SK-N-SH treated with all-trans-retinoic acid at 6 μM for 48 hours (cell line): Measurements from ENCODE around the gene AKT3.

ENCODE experiments used
- CSDC2 ChIP-seq: fragments of 250-450 bp; sonication (Bioruptor Pico); IDR thresholded peaks from 2 replicates; pipeline ENCODE4 v1.5.0; 2020; ENCODE audit warnings: mild to moderate bottlenecking, moderate library complexity
- ISL1 ChIP-seq: fragments of 250-450 bp; sonication (Bioruptor Pico); IDR thresholded peaks from 2 replicates; pipeline ENCODE4 v2.1.2; 2022; ENCODE audit warnings: mild to moderate bottlenecking, moderate library complexity
- OSR1 ChIP-seq: fragments of 250-450 bp; sonication (Bioruptor Pico); IDR thresholded peaks from 2 replicates; pipeline ENCODE4 v1.8.0; 2022; ENCODE audit warnings: moderate library complexity, mild to moderate bottlenecking, inconsistent platforms
- PATZ1 ChIP-seq: fragments of 250-450 bp; sonication (Bioruptor Pico); IDR thresholded peaks from 2 replicates; pipeline ENCODE4 v1.8.0; 2020; ENCODE audit warnings: mild to moderate bottlenecking, moderate library complexity, borderline replicate concordance
- POU6F1 ChIP-seq: fragments of 250-450 bp; sonication (Bioruptor Pico); IDR thresholded peaks from 2 replicates; pipeline ENCODE4 v1.8.0; 2021; ENCODE audit warnings: low read depth, mild to moderate bottlenecking, moderate library complexity, borderline replicate concordance
- RARB ChIP-seq: fragments of 250-450 bp; sonication (Bioruptor Pico); IDR thresholded peaks from 2 replicates; pipeline ENCODE4 v1.8.0; 2021; ENCODE audit warnings: mild to moderate bottlenecking, moderate library complexity
- TOX ChIP-seq: fragments of 250-450 bp; sonication (Bioruptor Pico); IDR thresholded peaks from 2 replicates; pipeline ENCODE4 v1.8.0; 2021; ENCODE audit warnings: mild to moderate bottlenecking, moderate library complexity, borderline replicate concordance
- TSHZ2 ChIP-seq: fragments of 250-450 bp; sonication (Bioruptor Pico); IDR thresholded peaks from 2 replicates; pipeline ENCODE4 v1.5.0; 2020; ENCODE audit warnings: mild to moderate bottlenecking, moderate library complexity
- ZFP30 ChIP-seq: fragments of 450-650 bp; formaldehyde crosslinking; IDR thresholded peaks from 2 replicates; pipeline ENCODE4 v1.5.0; 2022; ENCODE audit warnings: mild to moderate bottlenecking, moderate library complexity
- ZNF565 ChIP-seq: fragments of 450-650 bp; formaldehyde crosslinking; conservative IDR thresholded peaks from 2 replicates; pipeline ENCODE4 v1.5.0; 2020; ENCODE audit warnings: low read depth, mild to moderate bottlenecking, moderate library complexity
- ZNF8 ChIP-seq: fragments of 450-650 bp; formaldehyde crosslinking; IDR thresholded peaks from 2 replicates; pipeline ENCODE4 v1.5.0; 2020; ENCODE audit warnings: mild to moderate bottlenecking, moderate library complexity
- TF ChIP-seq, protein P1 (sequence below): fragments of 250-450 bp; sonication (Bioruptor Pico); IDR thresholded peaks from 2 replicates; pipeline ENCODE4 v1.5.1; 2021; ENCODE audit warnings: mild to moderate bottlenecking, moderate library complexity

DNA sequence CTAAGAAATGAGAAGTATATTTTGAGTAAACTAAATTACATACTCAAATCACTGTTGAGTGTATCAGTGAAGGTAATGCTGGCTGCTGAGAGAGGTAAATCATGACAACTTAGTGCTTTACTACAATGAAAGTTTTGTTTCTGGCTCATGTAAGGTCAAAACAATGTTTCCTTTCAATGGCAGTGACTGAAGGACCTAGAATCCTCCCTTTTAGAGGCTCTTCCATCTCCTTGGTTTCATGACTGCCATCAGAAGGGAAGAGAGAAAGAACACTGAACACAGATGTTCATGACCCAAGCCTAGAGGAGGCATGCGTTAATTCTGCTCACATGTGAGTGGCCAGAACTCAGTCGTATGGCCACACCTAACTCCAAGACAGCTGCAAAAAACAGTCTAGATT is 130.6 kb downstream of the AKT3 start:
- no peak for TF ChIP-seq POU6F1
- TF ChIP-seq, protein P1, sequence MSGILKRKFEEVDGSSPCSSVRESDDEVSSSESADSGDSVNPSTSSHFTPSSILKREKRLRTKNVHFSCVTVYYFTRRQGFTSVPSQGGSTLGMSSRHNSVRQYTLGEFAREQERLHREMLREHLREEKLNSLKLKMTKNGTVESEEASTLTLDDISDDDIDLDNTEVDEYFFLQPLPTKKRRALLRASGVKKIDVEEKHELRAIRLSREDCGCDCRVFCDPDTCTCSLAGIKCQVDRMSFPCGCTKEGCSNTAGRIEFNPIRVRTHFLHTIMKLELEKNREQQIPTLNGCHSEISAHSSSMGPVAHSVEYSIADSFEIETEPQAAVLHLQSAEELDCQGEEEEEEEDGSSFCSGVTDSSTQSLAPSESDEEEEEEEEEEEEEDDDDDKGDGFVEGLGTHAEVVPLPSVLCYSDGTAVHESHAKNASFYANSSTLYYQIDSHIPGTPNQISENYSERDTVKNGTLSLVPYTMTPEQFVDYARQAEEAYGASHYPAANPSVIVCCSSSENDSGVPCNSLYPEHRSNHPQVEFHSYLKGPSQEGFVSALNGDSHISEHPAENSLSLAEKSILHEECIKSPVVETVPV (CRISPR knock-in tag), result no peak
- TF ChIP-seq CSDC2 (CRISPR knock-in tag), result no peak
- no peak for TF ChIP-seq ZFP30
- TF ChIP-seq TSHZ2 (CRISPR knock-in tag), result no peak
- TF ChIP-seq ISL1, result no peak
- no peak for TF ChIP-seq ZNF565 (CRISPR knock-in tag)
- TF ChIP-seq ZNF8 (CRISPR knock-in tag), result no peak
- TF ChIP-seq OSR1 (CRISPR knock-in tag), result no peak
- no peak for TF ChIP-seq RARB (CRISPR knock-in tag)
- no peak for TF ChIP-seq PATZ1 (CRISPR knock-in tag)
- no peak for TF ChIP-seq TOX
